IMR-90 (cell line): ENCODE results near the gene CITED4. TPM values are rescaled to one million over a fixed set of nuclear protein-coding genes. Genes with fewer than 3 reads are reported as not detected.
A peak's percentile ranks its signal among the peaks of the same experiment; 100 is the strongest.

Source experiments
- ATAC-seq: fragments of 200-7000 bp; cut with Tn5 transposase; 2 replicates; pipeline ENCODE4 v1.9.1; 2020; ENCODE audit warnings: low read depth, mild to moderate bottlenecking, moderate library complexity
- BruUV-seq: library from RNA; stranded (reverse); fragments of 400-500 nt; replicated peaks from 2 replicates; lab custom pipeline; 2021; lab: Mats Ljungman, UMichigan
- CTCF ChIA-PET: fragments of 300-600 bp; formaldehyde crosslinking; extraction: SDS; loops from one replicate; lab custom pipeline; 2021; ENCODE audit warnings: antibody characterized with exemption; lab: Yijun Ruan, JAX
- POLR2A ChIA-PET: fragments of 300-600 bp; sonication (Branson Sonifier 250); formaldehyde crosslinking; loops from one replicate; lab custom pipeline; 2022; ENCODE audit warnings: antibody characterized with exemption; ENCODE audit not compliant: unreplicated experiment; lab: Charles Lee
- DNase-seq: peaks from one replicate; pipeline ENCODE4 v3.0.0; 2013
- H2AFZ ChIP-seq: replicated peaks from 2 replicates; pipeline ENCODE3; 2013; ENCODE audit warnings: low read length, mild to moderate bottlenecking; ENCODE audit not compliant: poor library complexity
- H2AK5ac ChIP-seq: 2 replicates; pipeline ENCODE4 v1.6.1; 2013; ENCODE audit warnings: low read depth, low read length, inconsistent platforms
- H2AK9ac ChIP-seq: replicated peaks from 2 replicates; pipeline ENCODE3; 2013; ENCODE audit warnings: mild to moderate bottlenecking, low read depth, low read length, moderate library complexity; ENCODE audit not compliant: poor library complexity
- H2BK120ac ChIP-seq: 2 replicates; pipeline ENCODE4 v1.6.1; 2013; ENCODE audit warnings: low read depth, low read length, inconsistent platforms
- H2BK15ac ChIP-seq: 3 replicates; pipeline ENCODE4 v1.6.1; 2013; ENCODE audit warnings: low read depth, low read length, inconsistent platforms
- H2BK20ac ChIP-seq: 2 replicates; pipeline ENCODE4 v1.6.1; 2013; ENCODE audit warnings: low read depth, mild to moderate bottlenecking, inconsistent platforms, low read length, moderate library complexity
- H2BK5ac ChIP-seq: 2 replicates; pipeline ENCODE4 v1.6.1; 2013; ENCODE audit warnings: mild to moderate bottlenecking, low read depth, low read length, inconsistent platforms; ENCODE audit not compliant: poor library complexity, severe bottlenecking
- H3K14ac ChIP-seq: replicated peaks from 2 replicates; pipeline ENCODE4 v1.6.1; 2013; ENCODE audit warnings: low read depth, low read length, inconsistent platforms
- H3K18ac ChIP-seq: 2 replicates; pipeline ENCODE4 v1.6.1; 2013; ENCODE audit warnings: low read depth, low read length, control low read depth
- H3K23ac ChIP-seq: 2 replicates; pipeline ENCODE4 v1.6.1; 2013; ENCODE audit warnings: low read depth, low read length, inconsistent platforms
- H3K27ac ChIP-seq: 2 replicates; pipeline ENCODE4 v1.5.1; 2013; ENCODE audit warnings: mild to moderate bottlenecking, control low read depth, low read length; ENCODE audit not compliant: insufficient read depth
- H3K27me3 ChIP-seq: 2 replicates; pipeline ENCODE4 v1.6.1; 2013; ENCODE audit warnings: low read length; ENCODE audit not compliant: control insufficient read depth, insufficient read depth
- H3K36me3 ChIP-seq: 2 replicates; pipeline ENCODE4 v1.6.1; 2013; ENCODE audit warnings: low read length, mixed read lengths; ENCODE audit not compliant: control insufficient read depth, insufficient read depth
- H3K4ac ChIP-seq: 2 replicates; pipeline ENCODE4 v1.6.1; 2013; ENCODE audit warnings: low read depth, low read length, inconsistent platforms
- H3K4me1 ChIP-seq: 2 replicates; pipeline ENCODE4 v1.6.1; 2013; ENCODE audit warnings: low read length, mixed read lengths; ENCODE audit not compliant: control insufficient read depth, insufficient read depth
- H3K4me2 ChIP-seq: 2 replicates; pipeline ENCODE4 v1.6.1; 2013; ENCODE audit warnings: low read depth, mild to moderate bottlenecking, control low read depth, low read length, moderate library complexity
- H3K4me3 ChIP-seq: 2 replicates; pipeline ENCODE4 v1.5.1; 2013; ENCODE audit warnings: low read depth, mild to moderate bottlenecking, control low read depth, low read length, moderate library complexity; ENCODE audit not compliant: insufficient read depth
- H3K56ac ChIP-seq: 2 replicates; pipeline ENCODE4 v1.6.1; 2013; ENCODE audit warnings: low read length, inconsistent platforms; ENCODE audit not compliant: insufficient read depth; ENCODE audit errors: extremely low read depth
- H3K79me1 ChIP-seq, 2 experiments: 2 replicates each; pipeline ENCODE4 v1.6.1; 2013; ENCODE audit warnings: low read length in 2 of 2, inconsistent platforms in 1 of 2, low read depth in 1 of 2
- H3K9ac ChIP-seq: 2 replicates; pipeline ENCODE4 v1.6.1; 2013; ENCODE audit warnings: low read depth, low read length, control low read depth
- H3K9me1 ChIP-seq: 2 replicates; pipeline ENCODE4 v1.6.1; 2013; ENCODE audit warnings: low read length, inconsistent platforms; ENCODE audit not compliant: insufficient read depth
- H3K9me3 ChIP-seq: 2 replicates; pipeline ENCODE4 v1.6.1; 2013; ENCODE audit warnings: low read length; ENCODE audit not compliant: control insufficient read depth, insufficient read depth
- H4K20me1 ChIP-seq: 2 replicates; pipeline ENCODE4 v1.6.1; 2013; ENCODE audit warnings: low read length, inconsistent platforms; ENCODE audit not compliant: insufficient read depth
- H4K5ac ChIP-seq: 2 replicates; pipeline ENCODE4 v1.6.1; 2013; ENCODE audit warnings: mild to moderate bottlenecking, low read depth, low read length, control low read depth
- H4K8ac ChIP-seq, 2 experiments: 2 replicates each; pipeline ENCODE4 v1.6.1; 2013; ENCODE audit warnings: low read depth in 2 of 2, low read length in 2 of 2, control low read depth in 1 of 2, inconsistent platforms in 1 of 2
- H4K91ac ChIP-seq: 2 replicates; pipeline ENCODE4 v1.6.1; 2013; ENCODE audit warnings: low read depth, low read length, inconsistent platforms; ENCODE audit not compliant: insufficient read depth
- BHLHE40 ChIP-seq: fragments of 150-350 bp; IDR thresholded peaks from 2 replicates; pipeline ENCODE4 v1.6.1; 2016; ENCODE audit warnings: mild to moderate bottlenecking, low read depth, low read length
- CEBPB ChIP-seq: IDR thresholded peaks from 2 replicates; pipeline ENCODE4 v1.6.1; 2012; ENCODE audit warnings: low read depth, low read length, improper control_type of control experiment
- CHD1 ChIP-seq: IDR thresholded peaks from 2 replicates; pipeline ENCODE4 v1.6.1; 2012; ENCODE audit warnings: low read depth, low read length, improper control_type of control experiment
- CTCF ChIP-seq: conservative IDR thresholded peaks from 2 replicates; pipeline ENCODE4 v1.5.1; 2012; ENCODE audit warnings: mild to moderate bottlenecking, low read depth, low read length, improper control_type of control experiment
- ELK1 ChIP-seq: fragments of 150-350 bp; IDR thresholded peaks from 2 replicates; pipeline ENCODE4 v1.6.1; 2016; ENCODE audit warnings: low read depth, mild to moderate bottlenecking, low read length, moderate library complexity, borderline replicate concordance
- FOS ChIP-seq: fragments of 150-350 bp; IDR thresholded peaks from 2 replicates; pipeline ENCODE4 v1.6.1; 2016; ENCODE audit warnings: low read depth, low read length
- MAFK ChIP-seq: IDR thresholded peaks from 2 replicates; pipeline ENCODE4 v1.6.1; 2012; ENCODE audit warnings: low read depth, low read length, improper control_type of control experiment
- MAZ ChIP-seq: IDR thresholded peaks from 2 replicates; pipeline ENCODE4 v1.6.1; 2012; ENCODE audit warnings: low read depth, mild to moderate bottlenecking, low read length, improper control_type of control experiment, moderate library complexity, borderline replicate concordance
- MXI1 ChIP-seq: IDR thresholded peaks from 2 replicates; pipeline ENCODE4 v1.6.1; 2012; ENCODE audit warnings: low read depth, mild to moderate bottlenecking, low read length, moderate library complexity, borderline replicate concordance
- NFE2L2 ChIP-seq: fragments of 150-350 bp; IDR thresholded peaks from 2 replicates; pipeline ENCODE4 v1.6.1; 2016; ENCODE audit warnings: low read depth, mild to moderate bottlenecking, low read length
- POLR2A ChIP-seq: IDR thresholded peaks from 2 replicates; pipeline ENCODE4 v1.6.1; 2012; ENCODE audit warnings: mild to moderate bottlenecking, low read depth, low read length
- RAD21 ChIP-seq: IDR thresholded peaks from 2 replicates; pipeline ENCODE4 v1.6.1; 2012; ENCODE audit warnings: low read length, improper control_type of control experiment
- RCOR1 ChIP-seq: IDR thresholded peaks from 2 replicates; pipeline ENCODE4 v1.6.1; 2012; ENCODE audit warnings: mild to moderate bottlenecking, low read length, improper control_type of control experiment; ENCODE audit not compliant: insufficient replicate concordance
- RFX5 ChIP-seq: IDR thresholded peaks from 2 replicates; pipeline ENCODE4 v1.8.0; 2012; ENCODE audit warnings: low read depth, mild to moderate bottlenecking, low read length, moderate library complexity
- SMC3 ChIP-seq: fragments of 150-350 bp; IDR thresholded peaks from 2 replicates; pipeline ENCODE4 v1.6.1; 2016; ENCODE audit warnings: low read depth, mild to moderate bottlenecking, antibody characterized with exemption, low read length, moderate library complexity
- USF2 ChIP-seq: fragments of 150-350 bp; IDR thresholded peaks from 2 replicates; pipeline ENCODE4 v1.6.1; 2017; ENCODE audit warnings: mild to moderate bottlenecking, antibody characterized with exemption, low read length, low read depth
- WGBS, 2 experiments: methylation state at CpG; one replicate each; pipeline versions ENCODE4 v1.1.5 to v1.1.7; 2013; ENCODE audit warnings: missing lambda C conversion rate in 2 of 2; ENCODE audit not compliant: insufficient read length in 1 of 2; ENCODE audit errors: extremely low coverage in 2 of 2; 5-methylcytosine and 5-hydroxymethylcytosine counted together
- dilution Hi-C: fragments of 300-500 bp; cut with HindIII; formaldehyde crosslinking; loops from one replicate; pipeline ENCODE4 v1.14.3; 2018; ENCODE audit warnings: low sequenced_read_pairs; ENCODE audit not compliant: unreplicated experiment
- in situ Hi-C: fragments of 300-500 bp; cut with MboI; formaldehyde crosslinking; loops from 3 replicates; pipeline ENCODE4 v1.14.3; 2019; ENCODE audit warnings: low sequenced_read_pairs, inconsistent platforms, mixed read lengths
- intact Hi-C: fragments of 100-400 bp; cut with micrococcal nuclease; formaldehyde crosslinking; loops from 2 replicates; pipeline ENCODE4 v1.10.0; 2022
- polyA plus RNA-seq, 3 experiments: library from polyadenylated mRNA; depleted of rRNA; stranded (reverse); fragments of >200 nt; gene quantifications; 2 replicates each; pipeline ENCODE4 v1.2.3, GENCODE V29; 2012; ENCODE audit warnings: low replicate concordance in 1 of 3
- total RNA-seq: library from RNA; depleted of rRNA; stranded (reverse); fragments of >200 nt; gene quantifications from 2 replicates; pipeline ENCODE4 v1.2.3, GENCODE V29; 2012

Gene CITED4
- total and polyA plus RNA-seq, 2 of the 4 experiments (the other 2 are of a cell fraction): under 0.01 to 1.6 TPM

- H2AK5ac ChIP-seq: no peak overlapping the region
- TF ChIP-seq NFE2L2 (no peak), MAFK (no peak), SMC3 (no peak), FOS (no peak), MXI1 (no peak), BHLHE40 (no peak), RAD21 (no peak), POLR2A (no peak), MAZ (no peak), RCOR1 (no peak), CEBPB (no peak), RFX5 (no peak), ELK1 (no peak), CHD1 (no peak), CTCF (no peak), USF2 (no peak)
- no peak overlapping the region for H4K5ac ChIP-seq
- no peaks in the 10 kb centered on the region for H3K79me1 ChIP-seq
- no peak for DNase-seq
- intact Hi-C loops: no loop called here
- H3K4me1 ChIP-seq: no peaks in the 10 kb centered on the region
- H2BK120ac ChIP-seq: no peak overlapping the region
- H3K4me3 ChIP-seq: no peak overlapping the region
- in situ Hi-C loops: no loop called here
- no peaks in the 10 kb centered on the region; the same call in 1 of the 2 replicates for H3K9me1 ChIP-seq
- H2BK5ac ChIP-seq: no peak overlapping the region
- H3K27ac ChIP-seq: no peak overlapping the region
- dilution Hi-C loops: no loop called here
- POLR2A ChIA-PET: no interaction called here
- CTCF ChIA-PET: interaction anchor here (0.7 kb wide), 1 partner anchor 17 kb away, joined by 3 read pairs; no protein-coding TSS in a partner anchor
- no TSS peak for BruUV-seq
- ATAC-seq: no peak
- H3K18ac ChIP-seq: no peak overlapping the region
- H2BK15ac ChIP-seq: no peak overlapping the region
- peak overlapping the region; percentile 5 for H2AFZ ChIP-seq
- H3K14ac ChIP-seq: no peak overlapping the region
- H3K23ac ChIP-seq: no peak overlapping the region
- H3K4ac ChIP-seq: no peak overlapping the region
- H3K36me3 ChIP-seq: no peaks in the 10 kb centered on the region
- H4K8ac ChIP-seq: no peak overlapping the region
- no CpG with 5 or more reads among the region's 6 CpGs for WGBS, 2 experiments
- no peak overlapping the region for H3K4me2 ChIP-seq
- H4K91ac ChIP-seq: no peak overlapping the region
- no peaks in the 10 kb centered on the region for H3K27me3 ChIP-seq
- no peak overlapping the region for H2BK20ac ChIP-seq
- H3K9ac ChIP-seq: no peak overlapping the region
- H4K20me1 ChIP-seq: no peaks in the 10 kb centered on the region
- H2AK9ac ChIP-seq: no peak overlapping the region
- H3K9me3 ChIP-seq: no peaks in the 10 kb centered on the region
- no peak overlapping the region for H3K56ac ChIP-seq
These were observed 46.2 kb upstream of the CITED4 start for GRCh38 chr1:40908350-40908749.
